DOHH2 (cell line): ENCODE measurements around the gene NLK.

Experiments used
- EZH2phosphoT487 ChIP-seq: fragments of 200-600 bp; sonication (generic); IDR thresholded peaks from 2 replicates; pipeline ENCODE4 v1.6.1; 2017; ENCODE audit warnings: borderline replicate concordance, mild to moderate bottlenecking, antibody characterized with exemption, low read length, moderate library complexity, mixed read lengths
- TF ChIP-seq, protein P1 (sequence below): fragments of 200-600 bp; sonication (generic); IDR thresholded peaks from one replicate; pipeline ENCODE4 v1.5.1; 2014; ENCODE audit warnings: antibody characterized with exemption, mild to moderate bottlenecking, low read depth, low read length; ENCODE audit not compliant: poor library complexity, severe bottlenecking

DNA sequence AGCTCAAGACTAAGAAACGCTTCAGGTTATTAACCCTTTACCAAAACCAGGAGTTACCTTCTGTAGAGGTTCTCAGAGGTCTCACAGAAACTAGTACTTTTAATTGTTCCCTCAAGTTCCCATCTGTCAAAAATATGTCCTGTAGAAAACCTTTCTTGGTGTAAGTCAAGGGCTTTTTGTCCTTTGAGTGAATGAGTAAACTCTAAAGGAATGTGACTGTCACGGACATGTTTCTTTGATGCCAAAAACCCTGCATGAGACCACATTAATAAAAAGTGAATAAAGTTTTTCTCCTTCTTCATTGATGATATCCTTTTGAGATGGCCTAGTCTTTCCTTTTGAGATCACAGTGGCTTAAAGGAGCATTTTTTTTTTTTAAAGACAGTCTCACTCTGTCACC lies 102.9 kb downstream of the NLK start:
- TF ChIP-seq, protein P1, sequence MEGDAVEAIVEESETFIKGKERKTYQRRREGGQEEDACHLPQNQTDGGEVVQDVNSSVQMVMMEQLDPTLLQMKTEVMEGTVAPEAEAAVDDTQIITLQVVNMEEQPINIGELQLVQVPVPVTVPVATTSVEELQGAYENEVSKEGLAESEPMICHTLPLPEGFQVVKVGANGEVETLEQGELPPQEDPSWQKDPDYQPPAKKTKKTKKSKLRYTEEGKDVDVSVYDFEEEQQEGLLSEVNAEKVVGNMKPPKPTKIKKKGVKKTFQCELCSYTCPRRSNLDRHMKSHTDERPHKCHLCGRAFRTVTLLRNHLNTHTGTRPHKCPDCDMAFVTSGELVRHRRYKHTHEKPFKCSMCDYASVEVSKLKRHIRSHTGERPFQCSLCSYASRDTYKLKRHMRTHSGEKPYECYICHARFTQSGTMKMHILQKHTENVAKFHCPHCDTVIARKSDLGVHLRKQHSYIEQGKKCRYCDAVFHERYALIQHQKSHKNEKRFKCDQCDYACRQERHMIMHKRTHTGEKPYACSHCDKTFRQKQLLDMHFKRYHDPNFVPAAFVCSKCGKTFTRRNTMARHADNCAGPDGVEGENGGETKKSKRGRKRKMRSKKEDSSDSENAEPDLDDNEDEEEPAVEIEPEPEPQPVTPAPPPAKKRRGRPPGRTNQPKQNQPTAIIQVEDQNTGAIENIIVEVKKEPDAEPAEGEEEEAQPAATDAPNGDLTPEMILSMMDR: no peak
- TF ChIP-seq EZH2phosphoT487: no peak
